Subcutaneous adipose tissue (tissue), 4 donors: Measurements from ENCODE around the gene SH2D7. TPM values are rescaled to one million over a fixed set of nuclear protein-coding genes. Genes with fewer than 3 reads are reported as not detected.

ENCODE experiments used
- CTCF ChIP-seq: fragments of 450-650 bp; IDR thresholded peaks from one replicate; pipeline ENCODE4 v1.5.1; 2016; ENCODE audit warnings: low read depth, mild to moderate bottlenecking, control low read depth, antibody characterized with exemption, moderate library complexity
- total RNA-seq, 4 donors: library from RNA; depleted of rRNA; stranded (reverse); fragments of >200 nt; gene quantifications; one replicate each; pipeline ENCODE4 v1.1.0, GENCODE V29; 2016

The SH2D7 gene
- total RNA-seq, 4 donors from 2014 or later: not detected

GRCh38 chr15:78073046-78073787 lies 19.1 kb upstream of the SH2D7 start:
- no peak for TF ChIP-seq CTCF

GRCh38 chr15:78075490-78076230 lies 16.7 kb upstream of the SH2D7 start:
- no peak for TF ChIP-seq CTCF

GRCh38 chr15:78076231-78077052 lies 15.9 kb upstream of the SH2D7 start:
- TF ChIP-seq CTCF: no peak

- no peak for TF ChIP-seq CTCF
Measured at GRCh38 chr15:78077053-78077870, 15.1 kb upstream of the SH2D7 start, which contains the start of gene TBC1D2B. TBC1D2B (minus strand) TSS chr15:78077711; CDS start chr15:78077652, 59 bp downstream.

DNA sequence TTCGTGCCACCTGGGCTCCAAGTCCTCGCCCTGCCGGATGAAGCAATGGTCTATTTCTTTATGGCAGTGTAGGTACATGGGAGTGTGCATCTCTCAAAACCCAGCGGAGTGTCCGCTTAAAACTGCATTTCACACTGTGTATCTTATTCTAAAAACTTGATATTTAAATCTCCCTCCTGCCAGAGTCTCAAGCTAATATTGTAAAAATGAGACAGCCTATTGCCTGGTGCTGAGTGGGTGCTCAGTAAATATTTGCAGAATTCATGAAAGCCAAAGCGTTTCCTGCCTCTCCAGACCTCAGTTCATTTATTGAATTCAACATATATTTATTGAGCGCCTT lies 14.5 kb upstream of the SH2D7 start:
- no peak for TF ChIP-seq CTCF

GRCh38 chr15:78079298-78080087 lies 12.9 kb upstream of the SH2D7 start:
- TF ChIP-seq CTCF: no peak
